Fibroblast of skin of left biceps (primary cell): ENCODE data around the gene KCNN2.

Source experiments
- DNase-seq, 2 experiments: peaks; one replicate each; pipeline ENCODE4 v3.0.0-alpha.2; 2013; ENCODE audit warnings: low read depth in 2 of 2

Gene KCNN2

DNA sequence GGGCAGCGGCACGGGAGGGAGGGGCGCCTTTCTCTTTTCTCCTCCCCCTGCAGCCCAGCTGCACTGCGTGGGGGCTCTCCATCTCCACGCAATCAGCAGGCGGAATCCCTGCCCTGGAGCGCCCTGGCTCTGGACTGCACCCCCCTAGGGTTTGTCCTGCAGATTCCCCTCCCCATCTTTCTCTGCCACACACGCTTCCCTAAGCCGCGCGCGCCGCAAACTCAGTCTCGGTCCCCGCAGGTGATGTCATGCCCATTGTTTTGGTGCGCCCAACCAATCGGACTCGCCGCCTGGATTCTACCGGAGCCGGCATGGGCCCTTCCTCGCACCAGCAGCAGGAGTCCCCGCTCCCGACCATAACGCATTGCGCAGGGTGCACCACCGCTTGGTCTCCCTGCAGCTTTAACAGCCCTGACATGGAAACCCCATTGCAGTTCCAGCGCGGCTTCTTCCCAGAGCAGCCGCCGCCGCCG, at the start of gene KCNN2:
KCNN2 (plus strand) TSS at position 347 of the 473 bp plus-strand sequence; CDS start at position 417, 70 bp downstream.
- DNase-seq, result peak; percentile 36 to 37

DNA sequence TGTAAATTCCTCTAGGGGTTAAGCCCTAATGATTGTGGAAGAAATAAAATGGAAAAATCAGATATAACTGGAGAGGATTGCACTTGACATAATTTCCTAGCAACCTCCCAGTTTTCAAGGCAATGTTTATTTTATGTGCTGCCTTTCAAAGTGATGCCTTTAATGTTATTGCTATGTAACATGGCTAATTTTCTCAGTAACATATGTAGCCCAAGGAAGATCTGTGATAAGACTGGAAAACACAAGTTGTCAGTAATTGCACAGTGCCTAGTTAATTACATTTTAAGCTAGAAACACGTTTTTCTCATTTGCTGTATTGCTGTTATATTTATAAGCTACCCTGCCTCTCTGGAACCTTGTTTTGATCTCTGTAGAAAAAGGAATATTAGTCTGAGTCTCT, 49.2 kb upstream of the KCNN2 start:
- no peak for DNase-seq

DNA sequence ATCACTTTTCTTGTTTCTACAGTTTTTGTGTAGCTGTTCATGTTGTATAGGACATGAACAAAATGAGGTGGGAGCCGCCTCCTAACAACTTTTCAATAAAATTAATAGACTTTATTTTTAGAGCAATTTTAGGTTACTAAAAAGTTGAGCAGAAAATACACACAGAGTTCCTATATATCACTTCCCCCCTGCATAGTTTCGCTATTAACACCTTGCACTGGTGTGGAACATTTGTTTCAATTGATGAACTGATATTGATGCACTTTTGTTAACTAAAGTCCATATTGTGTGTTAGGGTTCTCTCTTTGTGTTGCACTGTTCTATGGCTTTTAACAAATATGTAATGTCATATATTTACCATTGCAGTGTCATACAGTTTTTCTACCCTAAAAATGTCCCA, 47.8 kb upstream of the KCNN2 start:
- DNase-seq, result no peak

DNA sequence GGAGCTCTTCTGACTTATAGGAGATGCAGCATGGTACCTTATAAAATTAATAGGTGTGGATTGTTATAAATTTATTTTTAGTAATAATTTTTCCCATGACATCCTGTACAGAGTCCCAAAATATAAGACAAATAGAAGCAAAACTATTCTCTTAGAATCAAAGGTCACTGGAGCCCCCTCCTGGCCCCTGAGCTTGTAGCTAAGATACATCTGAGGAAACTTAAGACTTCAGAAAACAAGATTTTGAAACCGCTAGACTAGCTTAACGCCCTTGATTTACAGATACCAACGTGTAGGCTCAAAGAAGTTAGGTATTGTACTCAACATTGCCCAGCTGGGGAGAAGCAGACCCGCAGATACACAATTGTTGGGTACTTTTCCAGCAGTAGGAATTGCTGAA, 45.7 kb upstream of the KCNN2 start:
- DNase-seq, result no peak

DNA sequence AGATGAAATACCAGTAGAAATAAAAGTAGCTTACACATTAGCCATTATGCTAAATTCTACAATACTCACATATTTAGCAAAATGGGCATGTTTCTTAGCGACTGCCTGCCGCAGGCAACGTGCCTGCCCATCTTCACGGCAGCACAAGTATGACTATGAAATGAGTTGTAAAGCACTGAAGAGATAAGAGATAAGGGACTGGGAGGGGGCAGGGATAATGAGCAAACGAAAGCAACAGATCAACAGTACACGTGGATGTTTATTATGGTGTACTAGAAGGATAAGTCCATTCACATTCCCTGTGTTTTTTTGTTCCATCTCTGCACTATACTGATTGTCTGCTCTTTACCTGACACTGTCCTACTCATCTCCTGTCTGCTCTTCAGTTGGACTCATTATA, 44.1 kb upstream of the KCNN2 start:
- DNase-seq, result no peak

DNA sequence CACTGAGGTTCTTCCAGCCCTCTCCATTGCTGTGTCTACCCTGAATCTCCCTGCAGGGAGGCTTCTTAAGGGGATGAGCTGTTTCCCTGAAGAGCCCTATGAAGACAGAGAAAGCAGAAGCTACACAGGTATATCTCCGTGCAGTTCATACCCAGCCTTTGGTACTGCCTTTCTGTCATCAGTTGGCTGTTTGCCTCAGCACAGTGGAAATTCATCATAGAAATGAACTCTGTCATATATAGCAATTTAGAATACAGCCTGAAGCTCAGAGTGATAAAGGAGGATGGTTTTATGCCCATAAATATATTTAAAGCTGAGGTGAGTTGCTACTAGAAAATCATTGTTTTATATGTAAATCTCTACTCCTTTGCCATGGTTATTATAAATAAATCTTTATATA, 42.6 kb upstream of the KCNN2 start:
- DNase-seq, result no peak

- peak; percentile 4 to 5 for DNase-seq
These were observed 42.0 kb upstream of the KCNN2 start for GRCh38 chr5:114319821-114320220.

DNA sequence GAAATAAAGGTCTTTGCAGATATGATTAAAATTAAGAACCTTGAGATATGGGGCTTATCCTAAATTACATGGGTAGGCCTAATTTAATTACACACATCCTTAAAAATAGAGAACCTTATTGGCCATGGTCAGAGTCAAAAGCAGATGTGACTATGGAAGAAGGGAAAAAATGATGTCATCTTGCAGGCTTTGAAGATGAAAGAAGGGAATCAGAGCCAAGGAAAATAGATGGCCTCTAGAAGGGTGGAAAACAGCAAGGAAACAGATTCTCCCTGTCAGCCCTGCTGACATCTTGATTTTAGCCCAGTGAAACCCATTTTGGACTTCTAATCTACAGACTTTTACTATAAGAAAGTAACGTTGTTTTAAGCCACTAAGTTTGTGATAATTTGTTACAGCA, 37.6 kb upstream of the KCNN2 start:
- no peak for DNase-seq

GRCh38 chr5:114325541-114325940, 36.3 kb upstream of the KCNN2 start:
- no peak for DNase-seq

GRCh38 chr5:114327474-114327873, 34.4 kb upstream of the KCNN2 start:
- no peak for DNase-seq

DNA sequence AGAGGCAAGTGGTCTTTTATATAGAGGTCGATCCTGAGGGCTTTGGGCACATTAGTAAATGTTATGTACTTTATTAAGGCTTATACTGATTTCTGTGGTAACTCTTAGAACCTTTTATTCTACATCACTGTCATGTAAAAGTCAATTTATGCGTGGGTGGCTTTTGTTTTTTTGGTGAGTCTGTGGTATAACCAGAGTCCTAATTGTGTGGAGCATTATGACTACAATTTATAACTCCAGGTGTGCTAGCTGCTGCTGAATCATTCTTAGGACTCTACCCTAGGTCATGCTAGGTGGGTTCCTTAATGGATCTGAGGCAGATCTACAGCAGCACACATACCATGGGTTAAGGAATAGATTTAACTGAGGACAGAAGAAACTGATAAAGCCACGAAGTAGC, 33.9 kb upstream of the KCNN2 start:
- no peak for DNase-seq

DNA sequence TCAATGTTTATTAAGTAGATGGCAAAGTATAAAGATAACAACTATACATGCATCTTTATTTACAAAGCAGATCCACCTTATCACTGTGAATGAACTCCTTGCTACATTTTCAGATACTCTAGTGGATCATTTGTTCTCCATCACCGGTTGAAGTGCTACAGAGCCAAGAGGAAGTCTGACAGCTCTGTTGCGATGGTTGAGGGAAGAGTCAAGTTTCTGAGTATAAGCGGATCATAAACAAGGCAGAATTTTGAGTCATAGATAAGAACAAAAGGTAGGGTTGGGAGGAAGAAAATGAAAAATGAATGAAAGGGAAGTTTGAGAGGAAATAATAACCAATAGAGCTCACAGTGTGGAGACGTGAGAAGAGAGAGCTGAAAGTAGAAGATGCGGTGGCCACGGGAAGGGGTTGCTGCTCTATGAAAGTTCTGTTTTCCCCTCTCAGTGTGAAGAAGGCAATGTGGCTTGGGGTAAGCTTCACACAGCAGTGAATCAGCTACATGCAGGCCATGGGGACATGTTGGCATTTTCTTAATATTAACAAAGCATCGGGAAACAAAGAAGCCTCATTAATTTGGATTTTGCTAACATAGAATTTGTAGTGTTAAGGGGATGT, 30.8 kb upstream of the KCNN2 start:
- no peak for DNase-seq

GRCh38 chr5:114332493-114332892, 29.4 kb upstream of the KCNN2 start:
- DNase-seq, result no peak

GRCh38 chr5:114332925-114333324, 28.9 kb upstream of the KCNN2 start:
- DNase-seq, result no peak

DNA sequence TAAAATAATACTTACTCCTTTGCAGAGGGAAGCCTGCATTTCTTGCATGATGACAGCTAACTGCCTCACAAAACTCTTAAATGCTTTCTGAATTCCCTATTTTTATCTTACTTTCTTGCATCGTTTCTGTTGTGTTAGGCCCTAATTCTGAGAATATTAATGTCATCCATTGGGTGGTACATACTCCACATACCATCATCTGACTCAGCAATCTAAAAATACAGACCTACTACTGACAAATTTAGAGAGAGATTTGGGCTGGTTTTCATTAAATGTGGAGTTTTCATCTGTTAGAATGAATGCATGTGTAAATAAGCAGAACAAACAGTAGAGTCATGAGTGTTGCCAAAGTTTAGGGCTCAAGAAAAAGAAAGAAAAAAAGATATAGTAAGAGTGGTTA, 26.5 kb upstream of the KCNN2 start:
- DNase-seq, result peak; percentile 35 to 46

- no peak for DNase-seq
These were observed 22.8 kb upstream of the KCNN2 start for GRCh38 chr5:114339108-114339507.

GRCh38 chr5:114346181-114346580, 15.7 kb upstream of the KCNN2 start:
- DNase-seq, result no peak

DNA sequence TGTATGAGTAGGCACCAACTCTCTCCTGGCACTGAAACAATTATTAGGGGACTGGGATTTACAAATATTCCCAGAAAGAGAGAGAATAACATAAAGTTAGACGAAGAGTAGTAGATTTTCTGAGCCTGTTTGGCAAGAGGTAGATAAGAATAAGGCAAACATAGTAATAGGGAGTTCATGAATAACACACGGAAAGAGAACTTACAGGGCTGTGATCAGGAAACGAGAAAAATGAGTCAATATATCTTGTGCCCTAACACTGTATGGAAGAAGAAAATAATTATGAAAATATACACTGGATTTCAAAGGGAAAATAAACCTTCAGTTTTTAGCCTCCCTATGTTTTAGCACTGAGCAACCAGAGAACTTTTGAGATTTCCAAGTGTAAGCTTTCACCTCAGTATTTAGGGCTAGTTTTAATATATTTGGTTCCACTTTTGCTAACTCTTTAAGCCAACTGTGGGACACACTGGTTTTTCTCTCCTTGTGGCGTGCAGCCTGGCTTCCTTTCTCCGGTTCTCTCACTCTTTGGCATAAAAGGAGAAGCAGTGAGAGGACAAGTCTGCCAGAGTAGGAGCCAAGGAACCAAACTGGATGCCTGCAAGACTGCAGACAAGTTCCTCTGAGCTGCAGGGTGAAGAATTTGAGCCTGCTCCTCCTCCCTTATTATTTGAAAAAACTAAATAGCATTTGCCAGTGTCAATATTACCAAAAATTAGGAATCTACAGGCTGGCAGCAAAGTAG, 6.6 kb upstream of the KCNN2 start:
- DNase-seq, result no peak

DNA sequence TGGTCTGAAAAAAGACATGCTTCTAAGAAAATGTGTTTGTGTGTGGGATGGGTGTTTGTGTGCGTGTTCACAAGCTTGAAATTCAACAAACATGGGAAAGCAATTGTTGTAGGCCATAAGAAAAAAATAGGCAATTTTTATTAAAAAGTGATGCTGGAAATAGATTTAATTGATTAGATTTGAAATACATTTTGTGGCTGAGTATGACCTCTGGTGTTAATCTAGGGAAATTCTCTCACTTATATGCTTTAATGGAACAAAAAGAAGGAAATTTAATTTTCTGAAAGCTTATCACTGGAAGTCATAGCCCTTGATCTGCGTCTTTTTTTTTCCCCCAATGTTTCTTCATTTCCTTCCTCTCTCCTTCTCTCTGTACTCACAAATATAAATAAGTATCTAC, 3.5 kb upstream of the KCNN2 start:
- DNase-seq, result no peak

DNA sequence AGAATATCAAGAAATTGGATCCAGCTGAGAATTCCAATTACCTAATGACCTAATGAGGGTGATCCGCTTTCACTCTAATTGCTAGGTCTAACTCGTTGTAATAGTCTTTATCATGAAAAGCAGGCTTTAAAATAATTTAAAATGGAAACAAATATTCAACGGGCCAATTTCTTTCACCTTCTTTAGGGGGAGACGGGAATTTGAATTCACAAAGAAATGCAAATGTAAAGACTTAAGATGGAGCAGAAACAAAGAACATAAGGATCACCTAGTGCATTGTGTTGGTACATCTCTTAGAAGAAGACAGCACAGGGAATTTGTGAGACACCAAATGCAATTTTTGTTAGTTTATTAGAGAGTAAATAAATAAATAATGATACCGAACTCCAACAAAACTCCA, 1.5 kb upstream of the KCNN2 start:
- DNase-seq, result no peak

GRCh38 chr5:114360816-114361723, 800 bp upstream of the KCNN2 start:
- DNase-seq, result no peak

DNA sequence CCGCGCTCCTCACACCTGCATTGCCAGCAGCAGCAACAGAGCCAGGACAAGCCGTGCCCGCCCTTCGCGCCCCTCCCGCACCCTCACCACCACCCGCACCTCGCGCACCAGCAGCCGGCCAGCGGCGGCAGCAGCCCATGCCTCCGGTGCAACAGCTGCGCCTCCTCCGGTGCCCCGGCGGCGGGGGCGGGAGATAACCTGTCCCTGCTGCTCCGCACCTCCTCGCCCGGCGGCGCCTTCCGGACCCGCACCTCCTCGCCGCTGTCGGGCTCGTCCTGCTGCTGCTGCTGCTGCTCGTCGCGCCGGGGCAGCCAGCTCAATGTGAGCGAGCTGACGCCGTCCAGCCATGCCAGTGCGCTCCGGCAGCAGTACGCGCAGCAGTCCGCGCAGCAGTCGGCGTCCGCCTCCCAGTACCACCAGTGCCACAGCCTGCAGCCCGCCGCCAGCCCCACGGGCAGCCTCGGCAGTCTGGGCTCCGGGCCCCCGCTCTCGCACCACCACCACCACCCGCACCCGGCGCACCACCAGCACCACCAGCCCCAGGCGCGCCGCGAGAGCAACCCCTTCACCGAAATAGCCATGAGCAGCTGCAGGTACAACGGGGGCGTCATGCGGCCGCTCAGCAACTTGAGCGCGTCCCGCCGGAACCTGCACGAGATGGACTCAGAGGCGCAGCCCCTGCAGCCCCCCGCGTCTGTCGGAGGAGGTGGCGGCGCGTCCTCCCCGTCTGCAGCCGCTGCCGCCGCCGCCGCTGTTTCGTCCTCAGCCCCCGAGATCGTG, 517 bp downstream of the KCNN2 start:
- no peak for DNase-seq
